HEK293T (cell line): ENCODE measurements around the gene CRYZ.

Experiments
- CTCF ChIA-PET: fragments of 350-600 bp; formaldehyde crosslinking; extraction: SDS; loops from one replicate; lab custom pipeline; 2021; ENCODE audit warnings: antibody characterized with exemption, inconsistent platforms; lab: Yijun Ruan, JAX
- POLR2A ChIA-PET: fragments of 350-600 bp; formaldehyde crosslinking; extraction: SDS; loops from one replicate; lab custom pipeline; 2020; ENCODE audit warnings: antibody characterized with exemption, inconsistent platforms; lab: Yijun Ruan, JAX
- DNase-seq: peaks from one replicate; pipeline ENCODE4 v3.0.0; 2012; ENCODE audit warnings: mixed read lengths; ENCODE audit errors: extremely low spot score
- ARNT ChIP-seq: fragments of 450-650 bp; IDR thresholded peaks from 2 replicates; pipeline ENCODE4 v1.6.1; 2017; ENCODE audit warnings: mild to moderate bottlenecking
- BHLHE40 ChIP-seq: fragments of 450-650 bp; IDR thresholded peaks from 2 replicates; pipeline ENCODE4 v1.6.1; 2016; ENCODE audit warnings: mild to moderate bottlenecking, moderate library complexity, borderline replicate concordance
- CTBP1 ChIP-seq: fragments of 450-650 bp; IDR thresholded peaks from 2 replicates; pipeline ENCODE4 v1.6.1; 2016; ENCODE audit warnings: borderline replicate concordance
- ELF4 ChIP-seq: fragments of 450-650 bp; IDR thresholded peaks from 2 replicates; pipeline ENCODE4 v1.6.1; 2017; ENCODE audit warnings: antibody characterized with exemption
- FOXA1 ChIP-seq: fragments of 450-650 bp; IDR thresholded peaks from 2 replicates; pipeline ENCODE4 v1.6.1; 2016; ENCODE audit warnings: mild to moderate bottlenecking
- FOXK2 ChIP-seq: fragments of 450-650 bp; IDR thresholded peaks from 2 replicates; pipeline ENCODE4 v1.6.1; 2016; ENCODE audit warnings: mild to moderate bottlenecking
- FOXM1 ChIP-seq: fragments of 450-650 bp; IDR thresholded peaks from 2 replicates; pipeline ENCODE4 v1.6.1; 2017; ENCODE audit warnings: mild to moderate bottlenecking, borderline replicate concordance
- HDGF ChIP-seq: fragments of 450-650 bp; IDR thresholded peaks from 2 replicates; pipeline ENCODE4 v1.6.1; 2017; ENCODE audit warnings: antibody characterized with exemption, borderline replicate concordance
- L3MBTL2 ChIP-seq: fragments of 450-650 bp; conservative IDR thresholded peaks from 2 replicates; pipeline ENCODE4 v1.6.1; 2016; ENCODE audit warnings: mild to moderate bottlenecking
- LEF1 ChIP-seq: fragments of 450-650 bp; IDR thresholded peaks from 2 replicates; pipeline ENCODE4 v1.6.1; 2017; ENCODE audit warnings: mild to moderate bottlenecking, borderline replicate concordance
- NFRKB ChIP-seq: fragments of 450-650 bp; IDR thresholded peaks from 2 replicates; pipeline ENCODE4 v1.6.1; 2016; ENCODE audit warnings: mild to moderate bottlenecking, moderate library complexity
- PKNOX1 ChIP-seq: fragments of 450-650 bp; IDR thresholded peaks from 2 replicates; pipeline ENCODE4 v1.6.1; 2016
- SP1 ChIP-seq: fragments of 450-650 bp; IDR thresholded peaks from 2 replicates; pipeline ENCODE4 v1.6.1; 2017
- SUZ12 ChIP-seq: fragments of 450-650 bp; IDR thresholded peaks from 2 replicates; pipeline ENCODE4 v1.6.1; 2016; ENCODE audit warnings: mild to moderate bottlenecking
- TARDBP ChIP-seq: fragments of 450-650 bp; IDR thresholded peaks from 2 replicates; pipeline ENCODE4 v1.6.1; 2016
- ZNF384 ChIP-seq: fragments of 450-650 bp; IDR thresholded peaks from 2 replicates; pipeline ENCODE4 v1.6.1; 2016

CRYZ gene

GRCh38 chr1:74731399-74732052 lies 1.3 kb downstream of the CRYZ start:
- POLR2A ChIA-PET: no interaction called here
- TF ChIP-seq FOXM1 (no peak), L3MBTL2 (no peak), TARDBP (no peak), ZNF384 (no peak), FOXA1 (no peak), ELF4 (no peak), LEF1 (no peak), SUZ12 (no peak), HDGF (no peak), BHLHE40 (no peak), SP1 (no peak), ARNT (no peak), NFRKB (no peak), CTBP1 (no peak), FOXK2 (no peak), PKNOX1 (no peak)
- CTCF ChIA-PET: no interaction called here
- DNase-seq: no peak

- no peak for TF ChIP-seq FOXA1
- TF ChIP-seq FOXM1: no peak
- no peak for TF ChIP-seq BHLHE40
- no peak for TF ChIP-seq SP1
- no peak for TF ChIP-seq ARNT
- no peak for TF ChIP-seq ELF4
- TF ChIP-seq SUZ12: no peak
- no peak for TF ChIP-seq HDGF
- TF ChIP-seq FOXK2: no peak
- no peak for TF ChIP-seq LEF1
- TF ChIP-seq ZNF384: no peak
- no peak for TF ChIP-seq NFRKB
- no peak for TF ChIP-seq L3MBTL2
- no peak for TF ChIP-seq CTBP1
- no peak for TF ChIP-seq PKNOX1
- no peak for TF ChIP-seq TARDBP
- ChIA-PET POLR2A (no interaction called here), CTCF (no interaction called here)
- no peak for DNase-seq
Observed at GRCh38 chr1:74729741-74730478, 2.9 kb downstream of the CRYZ start.

- TF ChIP-seq FOXA1: no peak
- TF ChIP-seq BHLHE40: no peak
- no peak for TF ChIP-seq CTBP1
- no peak for TF ChIP-seq SUZ12
- no peak for TF ChIP-seq LEF1
- ChIA-PET CTCF (no interaction called here), POLR2A (no interaction called here)
- DNase-seq: no peak
Observed at GRCh38 chr1:74728736-74729135, 4.1 kb downstream of the CRYZ start.

GRCh38 chr1:74726063-74726462 lies 6.8 kb downstream of the CRYZ start:
- CTCF ChIA-PET: no interaction called here

GRCh38 chr1:74717626-74718025 lies 15.2 kb downstream of the CRYZ start:
- CTCF ChIA-PET: no interaction called here
- DNase-seq: no peak
- TF ChIP-seq ELF4 (no peak), FOXM1 (no peak), CTBP1 (no peak), HDGF (no peak), FOXA1 (no peak), SUZ12 (no peak), ZNF384 (no peak), SP1 (no peak), TARDBP (no peak), BHLHE40 (no peak), L3MBTL2 (no peak), PKNOX1 (no peak), ARNT (no peak), FOXK2 (no peak), LEF1 (no peak), NFRKB (no peak)
- POLR2A ChIA-PET: no interaction called here

More at GRCh38 chr1:74726063-74726462, 6.8 kb downstream of the CRYZ start:
- no peak for DNase-seq
- TF ChIP-seq L3MBTL2 (no peak), FOXM1 (no peak), FOXA1 (no peak), HDGF (no peak), PKNOX1 (no peak), ZNF384 (no peak), ELF4 (no peak), BHLHE40 (no peak), ARNT (no peak), CTBP1 (no peak)
- POLR2A ChIA-PET: no interaction called here
